ENCODE data around the gene TPRA1.

The TPRA1 gene

GRCh38 chr3:127590593-127591465 is at the start of gene TPRA1:
TPRA1 (minus strand) TSS chr3:127590733; CDS start chr3:127580146, 10,587 bp downstream.
- DNase-seq: peak; percentile 92

GRCh38 chr3:127640042-127640355 is 49.5 kb upstream of the TPRA1 start:
- DNase-seq: no peak

GRCh38 chr3:127639173-127640041 is 48.9 kb upstream of the TPRA1 start:
- no peak for DNase-seq

- no peak for DNase-seq
Observed at GRCh38 chr3:127637971-127638370, 47.4 kb upstream of the TPRA1 start.

- no peak for DNase-seq
Observed at GRCh38 chr3:127637546-127637945, 47.0 kb upstream of the TPRA1 start.

- DNase-seq: peak; percentile 14
Observed at GRCh38 chr3:127634653-127635052, 44.1 kb upstream of the TPRA1 start.

- no peak for DNase-seq
Observed at GRCh38 chr3:127632035-127632820, 41.7 kb upstream of the TPRA1 start.

- DNase-seq: no peak
Observed at GRCh38 chr3:127630811-127631714, 40.5 kb upstream of the TPRA1 start.

- DNase-seq: peak; percentile 83
Observed at GRCh38 chr3:127629467-127630403, 39.2 kb upstream of the TPRA1 start.

GRCh38 chr3:127628788-127629466 is 38.4 kb upstream of the TPRA1 start, which contains the start of gene PODXL2:
PODXL2 (plus strand) TSS chr3:127629185; CDS start chr3:127629220, 35 bp downstream.
- peak; percentile 73 for DNase-seq

GRCh38 chr3:127628426-127628787 is 37.9 kb upstream of the TPRA1 start:
- DNase-seq: no peak

- no peak for DNase-seq
Observed at GRCh38 chr3:127625821-127626220, 35.3 kb upstream of the TPRA1 start.

- DNase-seq: no peak
Observed at GRCh38 chr3:127624063-127624462, 33.5 kb upstream of the TPRA1 start.

- DNase-seq: no peak
Observed at GRCh38 chr3:127622772-127623576, 32.4 kb upstream of the TPRA1 start.

GRCh38 chr3:127622031-127622430 is 31.5 kb upstream of the TPRA1 start:
- DNase-seq: no peak

- peak; percentile 44 for DNase-seq
Observed at GRCh38 chr3:127620637-127621375, 30.3 kb upstream of the TPRA1 start.

- no peak for DNase-seq
Observed at GRCh38 chr3:127618891-127619290, 28.4 kb upstream of the TPRA1 start.

- DNase-seq: no peak
Observed at GRCh38 chr3:127616836-127617605, 26.5 kb upstream of the TPRA1 start.
